Measurements from ENCODE around the gene PSMA5. TPM values are rescaled to one million over a fixed set of nuclear protein-coding genes. Genes with fewer than 3 reads are reported as not detected.
A peak's percentile ranks its signal among the peaks of the same experiment; 100 is the strongest.
"Not testable (repeated sequence)": the region's sequence is repeated elsewhere in the genome, so short reads cannot be mapped to it uniquely, and the experiment has no call there.

The PSMA5 gene
- 105 and 147 TPM in 2 replicates for total RNA-seq (2014; rRNA removed; shearing (Covaris generic))

GRCh38 chr1:109426281-109427170 is at the start of gene PSMA5:
TSS of gene PSMA5 (minus strand) at chr1:109426448. CDS start at chr1:109426330, 118 bp downstream.
- in situ Hi-C loops (cut with HindIII; ENCODE audit: low sequenced_read_pairs) = no loop called here
- DNase-seq (ENCODE audit: low spot score) = peak; percentile 100

GRCh38 chr1:109475261-109475660 is 49.0 kb upstream of the PSMA5 start:
- no peak for DNase-seq (ENCODE audit: low spot score)
- in situ Hi-C loops (cut with HindIII; ENCODE audit: low sequenced_read_pairs) = no loop called here

GRCh38 chr1:109474697-109475096 is 48.4 kb upstream of the PSMA5 start:
- no peak for DNase-seq (ENCODE audit: low spot score)
- in situ Hi-C loops (cut with HindIII; ENCODE audit: low sequenced_read_pairs) = no loop called here

- DNase-seq (ENCODE audit: low spot score) = not testable (repeated sequence)
These were observed 47.2 kb upstream of the PSMA5 start for GRCh38 chr1:109473284-109474057.

GRCh38 chr1:109472779-109473178 is 46.5 kb upstream of the PSMA5 start:
- no peak for DNase-seq (ENCODE audit: low spot score)
- in situ Hi-C loops (cut with HindIII; ENCODE audit: low sequenced_read_pairs) = no loop called here

More at GRCh38 chr1:109473284-109474057, 47.2 kb upstream of the PSMA5 start:
- in situ Hi-C loops (cut with HindIII; ENCODE audit: low sequenced_read_pairs) = not testable (repeated sequence)

- no peak for DNase-seq (ENCODE audit: low spot score)
- in situ Hi-C loops (cut with HindIII; ENCODE audit: low sequenced_read_pairs) = no loop called here
These were observed 44.0 kb upstream of the PSMA5 start for GRCh38 chr1:109470245-109470644.

GRCh38 chr1:109468903-109469302 is 42.7 kb upstream of the PSMA5 start:
- in situ Hi-C loops (cut with HindIII; ENCODE audit: low sequenced_read_pairs) = no loop called here
- DNase-seq (ENCODE audit: low spot score) = no peak

GRCh38 chr1:109468061-109468460 is 41.8 kb upstream of the PSMA5 start:
- in situ Hi-C loops (cut with HindIII; ENCODE audit: low sequenced_read_pairs) = no loop called here
- no peak for DNase-seq (ENCODE audit: low spot score)

GRCh38 chr1:109467301-109467777 is 41.1 kb upstream of the PSMA5 start:
- in situ Hi-C loops (cut with HindIII; ENCODE audit: low sequenced_read_pairs) = no loop called here
- DNase-seq (ENCODE audit: low spot score) = no peak

GRCh38 chr1:109466452-109467300 is 40.4 kb upstream of the PSMA5 start, which contains the start of gene SYPL2:
TSS of gene SYPL2 (plus strand) at chr1:109466546. CDS start at chr1:109466844, 298 bp downstream.
- peak; percentile 13 for DNase-seq (ENCODE audit: low spot score)
- in situ Hi-C loops (cut with HindIII; ENCODE audit: low sequenced_read_pairs) = no loop called here

GRCh38 chr1:109466125-109466451 is 39.8 kb upstream of the PSMA5 start:
- DNase-seq (ENCODE audit: low spot score) = no peak
- in situ Hi-C loops (cut with HindIII; ENCODE audit: low sequenced_read_pairs) = no loop called here

GRCh38 chr1:109457819-109458218 is 31.6 kb upstream of the PSMA5 start:
- DNase-seq (ENCODE audit: low spot score) = no peak
- in situ Hi-C loops (cut with HindIII; ENCODE audit: low sequenced_read_pairs) = no loop called here

- in situ Hi-C loops (cut with HindIII; ENCODE audit: low sequenced_read_pairs) = no loop called here
- no peak for DNase-seq (ENCODE audit: low spot score)
These were observed 28.4 kb upstream of the PSMA5 start for GRCh38 chr1:109454497-109455133.

GRCh38 chr1:109447524-109447923 is 21.3 kb upstream of the PSMA5 start:
- DNase-seq (ENCODE audit: low spot score) = no peak
- in situ Hi-C loops (cut with HindIII; ENCODE audit: low sequenced_read_pairs) = no loop called here

- in situ Hi-C loops (cut with HindIII; ENCODE audit: low sequenced_read_pairs); DNase-seq (ENCODE audit: low spot score): not testable (repeated sequence)
These were observed 19.9 kb upstream of the PSMA5 start for GRCh38 chr1:109445949-109446695.

- in situ Hi-C loops (cut with HindIII; ENCODE audit: low sequenced_read_pairs) = no loop called here
- DNase-seq (ENCODE audit: low spot score) = no peak
These were observed 18.1 kb upstream of the PSMA5 start for GRCh38 chr1:109444346-109444745.

GRCh38 chr1:109443476-109443875 is 17.2 kb upstream of the PSMA5 start:
- in situ Hi-C loops (cut with HindIII; ENCODE audit: low sequenced_read_pairs) = no loop called here
- no peak for DNase-seq (ENCODE audit: low spot score)

- in situ Hi-C loops (cut with HindIII; ENCODE audit: low sequenced_read_pairs) = no loop called here
- DNase-seq (ENCODE audit: low spot score) = no peak
These were observed 14.8 kb upstream of the PSMA5 start for GRCh38 chr1:109441069-109441468.

Data from G401 (cell line).